ENCODE measurements around the gene PARG. TPM values are rescaled to one million over a fixed set of nuclear protein-coding genes. Genes with fewer than 3 reads are reported as not detected.
A peak's percentile ranks its signal among the peaks of the same experiment; 100 is the strongest.
"Not testable (repeated sequence)": the region's sequence is repeated elsewhere in the genome, so short reads cannot be mapped to it uniquely, and the experiment has no call there.

Gene PARG
- 50.3 and 66.8 TPM in 2 replicates for total RNA-seq

DNA sequence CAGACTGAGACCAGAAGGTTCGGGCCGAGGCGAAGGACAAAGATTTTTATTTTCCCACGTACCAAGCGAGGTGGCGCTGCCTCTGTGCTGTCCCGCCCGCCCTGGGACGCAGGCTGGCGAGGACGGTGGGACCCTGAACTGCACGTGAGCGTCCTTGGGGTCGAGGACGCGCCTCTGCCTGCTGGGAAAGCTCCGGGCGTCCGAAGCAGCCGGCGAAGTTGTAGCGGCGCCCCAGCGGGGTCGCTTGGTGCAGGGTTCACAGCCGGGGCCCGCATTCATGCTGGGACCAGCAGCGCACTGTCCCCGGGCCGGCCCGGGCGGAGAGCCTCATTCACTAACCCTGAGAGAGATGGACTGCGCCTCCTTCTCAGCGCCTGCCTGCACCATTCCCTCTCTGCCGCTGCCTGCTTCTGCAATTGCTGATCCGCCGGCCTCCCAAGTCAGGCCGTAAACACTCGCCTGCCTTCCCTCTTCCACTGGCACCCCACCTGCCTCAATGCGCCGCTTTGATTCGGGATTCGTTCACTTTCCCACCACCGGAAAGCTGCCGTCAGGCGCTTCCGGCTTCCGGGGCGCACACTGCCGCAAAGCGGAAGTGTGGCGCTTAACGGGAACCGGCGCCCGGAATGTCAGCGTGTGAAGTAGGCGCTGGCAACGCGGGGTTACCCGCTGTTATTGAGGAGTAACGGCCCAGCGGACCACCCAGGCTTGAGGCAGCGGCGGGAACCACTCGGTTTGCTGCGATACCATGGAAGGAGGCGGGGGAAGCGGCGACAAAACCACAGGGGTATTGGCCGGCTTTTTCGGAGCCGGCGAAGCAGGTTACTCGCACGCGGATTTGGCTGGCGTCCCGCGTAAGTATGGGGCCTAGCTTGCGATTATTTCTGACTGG, at the start of gene PARG, which contains the start of gene TIMM23B:
Gene PARG (minus strand): TSS at position 581 of the 892 bp plus-strand sequence. CDS start 302 bp downstream, at position 279.
Gene TIMM23B (plus strand): TSS at position 607 of the 892 bp plus-strand sequence. CDS start 142 bp downstream, at position 749.
- not testable (repeated sequence) for FAIRE-seq; H3K36me3 ChIP-seq (ENCODE audit: control insufficient read depth, insufficient read depth, low read length); H3K27me3 ChIP-seq (ENCODE audit: control insufficient read depth, insufficient read depth, low read length)
- peak; percentile 64 for DNase-seq (ENCODE audit: low read depth)
- H3K4me3 ChIP-seq (ENCODE audit: low read depth, low read length) = peak within 1 kb of the TSS; percentile 71

DNA sequence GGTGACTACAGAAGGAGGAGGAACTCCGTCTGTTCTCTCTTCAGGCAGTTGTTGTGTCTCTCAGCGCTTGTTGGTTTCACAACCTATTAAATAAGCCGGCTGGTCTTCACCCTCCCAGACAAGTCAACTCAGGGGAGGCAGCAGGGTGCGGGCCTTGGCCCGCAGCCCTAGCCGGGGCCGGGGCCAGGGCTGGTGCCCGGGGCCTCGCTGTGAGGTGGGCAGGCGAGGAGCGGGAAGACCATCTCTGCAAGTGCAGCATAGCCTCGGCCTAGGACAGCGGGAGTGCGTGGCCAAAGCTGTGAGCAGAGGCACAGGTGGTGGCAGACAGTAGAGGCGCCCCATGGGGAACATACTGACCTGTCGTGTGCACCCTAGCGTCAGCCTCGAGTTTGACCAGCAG, 46.5 kb upstream of the PARG start, which contains the start of gene AGAP6:
Gene AGAP6 (plus strand): TSS at position 31 of the 400 bp plus-strand sequence. CDS start 310 bp downstream, at position 341.
- H3K36me3 ChIP-seq (ENCODE audit: control insufficient read depth, insufficient read depth, low read length); H3K4me3 ChIP-seq (ENCODE audit: low read depth, low read length); FAIRE-seq; H3K27me3 ChIP-seq (ENCODE audit: control insufficient read depth, insufficient read depth, low read length); DNase-seq (ENCODE audit: low read depth): not testable (repeated sequence)

DNA sequence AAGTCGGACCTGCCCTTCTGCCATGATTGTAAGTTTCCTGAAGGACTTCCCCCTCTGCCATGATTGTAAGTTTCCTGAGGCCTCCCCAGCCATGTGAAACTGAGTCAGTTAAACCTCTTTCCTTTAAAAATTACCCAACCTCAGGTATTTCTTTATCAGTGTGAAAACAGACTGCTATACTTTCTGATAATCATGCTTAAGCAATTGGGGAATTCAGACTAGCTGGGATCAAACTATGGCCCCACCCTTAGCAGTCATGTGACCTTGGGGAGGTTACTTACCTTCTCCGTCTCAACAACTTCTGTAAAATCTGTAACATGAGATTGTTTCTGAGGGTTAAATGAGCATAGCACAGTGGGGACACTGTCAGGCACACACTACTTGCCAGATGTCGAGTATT, 45.4 kb upstream of the PARG start:
- not testable (repeated sequence) for H3K36me3 ChIP-seq (ENCODE audit: control insufficient read depth, insufficient read depth, low read length); DNase-seq (ENCODE audit: low read depth); FAIRE-seq; H3K27me3 ChIP-seq (ENCODE audit: control insufficient read depth, insufficient read depth, low read length); H3K4me3 ChIP-seq (ENCODE audit: low read depth, low read length)

GRCh38 chr10:49977756-49978155, 35.9 kb upstream of the PARG start:
- H3K36me3 ChIP-seq (ENCODE audit: control insufficient read depth, insufficient read depth, low read length); H3K27me3 ChIP-seq (ENCODE audit: control insufficient read depth, insufficient read depth, low read length); H3K4me3 ChIP-seq (ENCODE audit: low read depth, low read length); DNase-seq (ENCODE audit: low read depth); FAIRE-seq: not testable (repeated sequence)

- H3K27me3 ChIP-seq (ENCODE audit: control insufficient read depth, insufficient read depth, low read length); H3K36me3 ChIP-seq (ENCODE audit: control insufficient read depth, insufficient read depth, low read length); FAIRE-seq; H3K4me3 ChIP-seq (ENCODE audit: low read depth, low read length); DNase-seq (ENCODE audit: low read depth): not testable (repeated sequence)
These were observed 30.3 kb upstream of the PARG start for GRCh38 chr10:49972094-49972493.

DNA sequence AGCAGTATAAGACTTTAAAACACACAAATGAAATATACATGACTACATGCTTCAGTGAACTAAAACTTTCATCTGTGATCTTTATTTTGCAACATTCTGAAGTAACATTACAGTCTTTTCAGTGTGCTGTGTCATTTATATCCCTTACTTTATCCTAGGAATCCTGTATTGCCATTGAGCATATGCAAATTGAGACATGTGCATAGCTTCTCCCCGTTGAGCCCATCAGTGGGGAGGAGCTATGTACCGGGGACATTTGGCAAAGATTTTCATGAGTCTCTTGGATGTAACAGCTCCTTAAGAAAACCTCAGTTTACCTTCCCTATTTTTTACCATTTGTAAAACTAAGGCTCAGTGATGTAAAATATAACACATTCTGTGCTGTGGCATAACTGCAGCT, 29.6 kb upstream of the PARG start:
- not testable (repeated sequence) for FAIRE-seq; H3K27me3 ChIP-seq (ENCODE audit: control insufficient read depth, insufficient read depth, low read length)

GRCh38 chr10:49970331-49970857, 28.6 kb upstream of the PARG start:
- DNase-seq (ENCODE audit: low read depth); FAIRE-seq: not testable (repeated sequence)

More for the DNA sequence above, 29.6 kb upstream of the PARG start:
- not testable (repeated sequence) for H3K36me3 ChIP-seq (ENCODE audit: control insufficient read depth, insufficient read depth, low read length); H3K4me3 ChIP-seq (ENCODE audit: low read depth, low read length); DNase-seq (ENCODE audit: low read depth)

DNA sequence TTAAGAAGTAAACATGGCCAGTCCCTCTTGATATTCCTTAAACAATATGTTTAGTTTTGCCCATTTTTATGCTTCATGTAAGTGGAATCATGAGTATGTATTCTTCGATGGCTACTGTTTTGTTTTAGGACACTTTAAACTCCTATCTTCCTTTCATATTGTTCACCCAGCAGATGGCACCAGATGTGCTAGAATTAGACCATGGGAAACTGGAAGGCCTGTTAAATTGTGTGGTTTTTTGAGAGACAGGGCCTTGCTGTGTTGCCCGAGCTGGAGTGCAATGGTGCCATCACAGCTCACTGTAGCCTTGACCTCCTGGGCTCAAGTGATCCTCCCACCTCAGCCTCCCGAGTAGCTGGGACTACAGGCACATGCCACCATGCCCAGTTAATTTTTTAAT, 11.3 kb upstream of the PARG start:
- not testable (repeated sequence) for H3K4me3 ChIP-seq (ENCODE audit: low read depth, low read length); DNase-seq (ENCODE audit: low read depth); H3K36me3 ChIP-seq (ENCODE audit: control insufficient read depth, insufficient read depth, low read length); H3K27me3 ChIP-seq (ENCODE audit: control insufficient read depth, insufficient read depth, low read length); FAIRE-seq

More at GRCh38 chr10:49970331-49970857, 28.6 kb upstream of the PARG start:
- H3K4me3 ChIP-seq (ENCODE audit: low read depth, low read length); H3K27me3 ChIP-seq (ENCODE audit: control insufficient read depth, insufficient read depth, low read length); H3K36me3 ChIP-seq (ENCODE audit: control insufficient read depth, insufficient read depth, low read length): not testable (repeated sequence)

GRCh38 chr10:49952006-49952405, 10.2 kb upstream of the PARG start:
- not testable (repeated sequence) for H3K36me3 ChIP-seq (ENCODE audit: control insufficient read depth, insufficient read depth, low read length); FAIRE-seq; DNase-seq (ENCODE audit: low read depth); H3K27me3 ChIP-seq (ENCODE audit: control insufficient read depth, insufficient read depth, low read length); H3K4me3 ChIP-seq (ENCODE audit: low read depth, low read length)

GRCh38 chr10:49948737-49949136, 6.9 kb upstream of the PARG start:
- H3K27me3 ChIP-seq (ENCODE audit: control insufficient read depth, insufficient read depth, low read length); H3K4me3 ChIP-seq (ENCODE audit: low read depth, low read length); FAIRE-seq; H3K36me3 ChIP-seq (ENCODE audit: control insufficient read depth, insufficient read depth, low read length); DNase-seq (ENCODE audit: low read depth): not testable (repeated sequence)

DNA sequence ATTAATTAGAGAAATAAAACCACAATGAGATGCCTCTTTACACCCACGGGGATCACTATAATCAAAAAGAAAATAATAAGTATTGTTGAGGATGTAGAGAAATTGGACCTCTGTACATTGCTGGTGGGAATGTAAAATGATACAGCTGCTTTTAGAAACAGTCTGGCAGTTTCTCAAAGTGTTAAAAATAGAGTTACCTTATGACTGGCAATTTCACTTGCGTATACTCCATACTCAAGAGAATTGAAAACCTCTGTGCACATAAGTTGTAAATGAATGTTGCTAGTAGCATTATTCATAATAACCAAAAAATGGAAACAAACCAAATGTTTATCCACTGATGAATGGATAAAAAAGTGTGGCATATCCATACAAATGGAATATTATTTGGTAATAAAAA, 6.3 kb upstream of the PARG start:
- H3K36me3 ChIP-seq (ENCODE audit: control insufficient read depth, insufficient read depth, low read length); DNase-seq (ENCODE audit: low read depth); H3K4me3 ChIP-seq (ENCODE audit: low read depth, low read length); H3K27me3 ChIP-seq (ENCODE audit: control insufficient read depth, insufficient read depth, low read length); FAIRE-seq: not testable (repeated sequence)

DNA sequence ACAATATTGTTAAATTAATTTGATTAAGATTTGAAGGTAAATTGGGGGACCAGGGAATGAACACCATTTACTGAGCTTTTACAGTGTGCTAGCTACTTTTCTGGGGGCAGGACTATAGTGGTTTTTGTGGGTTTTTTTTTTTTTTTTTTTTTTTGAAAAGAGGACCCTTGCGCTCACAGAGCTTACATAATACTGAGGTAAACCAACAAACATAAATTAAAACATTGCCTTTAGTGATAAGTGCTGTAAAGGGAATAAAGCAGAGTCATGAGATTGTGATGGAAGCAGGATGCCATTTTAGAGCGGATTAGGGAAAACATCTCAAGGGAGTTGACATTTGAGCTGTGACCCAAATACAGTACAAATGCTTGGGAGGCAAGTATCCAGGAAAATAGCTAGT, 1.8 kb upstream of the PARG start:
- DNase-seq (ENCODE audit: low read depth); H3K36me3 ChIP-seq (ENCODE audit: control insufficient read depth, insufficient read depth, low read length); H3K27me3 ChIP-seq (ENCODE audit: control insufficient read depth, insufficient read depth, low read length); FAIRE-seq; H3K4me3 ChIP-seq (ENCODE audit: low read depth, low read length): not testable (repeated sequence)

- H3K4me3 ChIP-seq (ENCODE audit: low read depth, low read length) = peak overlapping the region; percentile 71
- not testable (repeated sequence) for H3K36me3 ChIP-seq (ENCODE audit: control insufficient read depth, insufficient read depth, low read length); FAIRE-seq; H3K27me3 ChIP-seq (ENCODE audit: control insufficient read depth, insufficient read depth, low read length)
- peak; percentile 5 for DNase-seq (ENCODE audit: low read depth)
These were observed 495 bp upstream of the PARG start for GRCh38 chr10:49942339-49942705.

- not testable (repeated sequence) for FAIRE-seq; H3K27me3 ChIP-seq (ENCODE audit: control insufficient read depth, insufficient read depth, low read length); DNase-seq (ENCODE audit: low read depth); H3K4me3 ChIP-seq (ENCODE audit: low read depth, low read length); H3K36me3 ChIP-seq (ENCODE audit: control insufficient read depth, insufficient read depth, low read length)
These were observed 9.7 kb downstream of the PARG start for GRCh38 chr10:49931959-49932728.

Measured in bronchial epithelial cell (primary cell).